Fibroblast of lung (primary cell): ENCODE measurements around the gene RAET1G. TPM values are rescaled to one million over a fixed set of nuclear protein-coding genes. Genes with fewer than 3 reads are reported as not detected.

Experiments used
- DNase-seq, 2 donors: peaks; one replicate each; pipeline versions ENCODE4 v3.0.0 to v3.0.0-alpha.2; 2010; ENCODE audit warnings: low read depth in 2 of 2
- H2AFZ ChIP-seq: 2 replicates; pipeline ENCODE4 v1.5.1; 2012; ENCODE audit warnings: low read length, control low read depth, inconsistent platforms
- H3K27ac ChIP-seq: 2 replicates; pipeline ENCODE4 v1.5.1; 2011; ENCODE audit warnings: low read length, control low read depth; ENCODE audit not compliant: insufficient read depth
- H3K27me3 ChIP-seq: 2 replicates; pipeline ENCODE4 v1.5.1; 2011; ENCODE audit warnings: mild to moderate bottlenecking, low read length; ENCODE audit not compliant: control insufficient read depth, insufficient read depth
- H3K36me3 ChIP-seq: 2 replicates; pipeline ENCODE4 v1.5.1; 2011; ENCODE audit warnings: low read length; ENCODE audit not compliant: control insufficient read depth, insufficient read depth
- H3K4me1 ChIP-seq: 2 replicates; pipeline ENCODE4 v1.5.1; 2011; ENCODE audit warnings: low read length; ENCODE audit not compliant: control insufficient read depth, insufficient read depth; ENCODE audit errors: extremely low read depth
- H3K4me2 ChIP-seq: 2 replicates; pipeline ENCODE4 v1.5.1; 2011; ENCODE audit warnings: low read length, control low read depth; ENCODE audit not compliant: insufficient read depth; ENCODE audit errors: extremely low read depth
- H3K4me3 ChIP-seq, 4 experiments: fragments of 200-600 bp in 1 of 4; sonication (generic) in 1 of 4; replicated peaks in 1 of 4; 2 replicates each; pipeline ENCODE4 v1.5.1; 2011 to 2016; ENCODE audit warnings: low read length in 4 of 4, low read depth in 3 of 4, mild to moderate bottlenecking in 3 of 4, control low read depth in 2 of 4, inconsistent platforms in 1 of 4, mixed read lengths in 1 of 4; ENCODE audit not compliant: insufficient read depth in 1 of 4; ENCODE audit errors: control extremely low read depth in 1 of 4
- H3K79me2 ChIP-seq: 2 replicates; pipeline ENCODE4 v1.5.1; 2012; ENCODE audit warnings: mild to moderate bottlenecking, low read length, inconsistent platforms; ENCODE audit not compliant: control insufficient read depth, insufficient read depth
- H3K9ac ChIP-seq: 2 replicates; pipeline ENCODE4 v1.5.1; 2011; ENCODE audit warnings: mild to moderate bottlenecking, low read length, control low read depth; ENCODE audit not compliant: insufficient read depth
- H3K9me3 ChIP-seq: 2 replicates; pipeline ENCODE4 v1.5.1; 2012; ENCODE audit warnings: low read depth, low read length; ENCODE audit not compliant: control insufficient read depth, insufficient read depth
- H4K20me1 ChIP-seq: 2 replicates; pipeline ENCODE4 v1.5.1; 2011; ENCODE audit warnings: low read length; ENCODE audit not compliant: control insufficient read depth, insufficient read depth; ENCODE audit errors: extremely low read depth
- EZH2 ChIP-seq: IDR thresholded peaks from 2 replicates; pipeline ENCODE4 v1.5.1; 2012; ENCODE audit warnings: low read length, control low read depth, mild to moderate bottlenecking; ENCODE audit errors: missing control alignments
- polyA plus RNA-seq, 2 donors: library from polyadenylated mRNA; depleted of rRNA in 1 of 2; stranded (reverse) in 1 of 2; unstranded in 1 of 2; fragments of >200 nt; gene quantifications; 2 replicates each; pipeline ENCODE4 v1.2.1, GENCODE V29; 2011 to 2012; ENCODE audit warnings: missing spikeins in 1 of 2
- total RNA-seq: library from RNA; depleted of rRNA; stranded (reverse); fragments of >200 nt; gene quantifications from 2 replicates; pipeline ENCODE4 v1.2.1, GENCODE V29; 2014
- TF ChIP-seq, protein P1 (sequence below), 2 donors: IDR thresholded peaks in 1 of 2; conservative IDR thresholded peaks in 1 of 2; 1 replicate in 1 of 2; 2 replicates in 1 of 2; pipeline ENCODE4 v1.5.1; 2011 to 2012; ENCODE audit warnings: low read length in 2 of 2, control low read depth in 1 of 2, inconsistent platforms in 1 of 2, low read depth in 1 of 2, mild to moderate bottlenecking in 1 of 2

Gene RAET1G
- total and polyA plus RNA-seq, 2 donors (not counting 1 experiment from before 2014, with no cell fraction given), result 3.3 to 8.8 TPM

DNA sequence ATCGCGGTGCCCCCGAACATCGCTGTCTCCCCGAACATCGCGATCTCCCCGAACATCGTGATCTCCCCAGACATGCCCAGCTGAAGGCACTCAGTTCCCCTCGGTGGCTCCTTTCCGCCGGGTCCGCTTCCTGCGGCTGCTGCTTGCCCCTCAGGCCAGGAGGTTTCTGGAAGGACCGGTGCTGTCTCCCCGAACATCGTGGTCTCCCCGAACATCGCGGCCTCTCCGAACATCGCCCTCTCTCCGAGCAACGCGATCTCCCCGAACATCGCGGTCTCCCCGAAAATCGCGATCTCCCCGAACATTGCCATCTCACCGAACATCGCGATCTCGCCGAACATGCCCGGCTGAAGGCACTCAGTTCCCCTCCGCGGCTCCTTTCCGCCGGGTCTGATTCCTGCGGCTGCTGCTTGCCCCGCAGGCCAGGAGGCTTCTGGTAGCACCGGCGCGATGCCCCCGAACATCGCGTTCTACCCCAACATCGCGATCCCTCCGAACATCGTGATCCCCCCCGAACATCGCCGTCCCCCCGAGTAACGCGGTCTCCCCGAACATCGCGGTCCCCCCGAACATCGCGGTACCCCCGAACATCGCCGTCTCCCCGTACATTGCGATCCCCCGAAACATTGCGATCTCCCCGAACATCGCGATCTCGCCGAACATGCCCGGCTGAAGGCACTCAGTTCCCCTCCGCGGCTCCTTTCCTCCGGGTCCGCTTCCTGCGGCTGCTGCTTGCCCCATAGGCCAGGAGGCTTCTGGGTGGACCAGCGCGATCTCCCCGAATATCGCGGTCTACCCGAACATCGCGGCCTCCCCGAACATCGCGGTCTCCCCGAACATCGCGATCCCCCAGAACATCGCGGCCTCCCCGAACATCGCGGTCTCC is 41.6 kb upstream of the RAET1G start:
- Histone ChIP-seq H3K4me1 (no peaks in the 10 kb centered on the region), H3K36me3 (no peaks in the 10 kb centered on the region), H3K4me3 (peak overlapping the region; percentile 33 to 57 (median 47)), H2AFZ (peak overlapping the region; percentile 64), H3K4me2 (peak overlapping the region; percentile 76), H4K20me1 (no peaks in the 10 kb centered on the region), H3K79me2 (no peaks in the 10 kb centered on the region), H3K27ac (no peak overlapping the region), H3K27me3 (peaks cover 37% of the 10 kb centered on the region), H3K9ac (peak overlapping the region; percentile 13), H3K9me3 (no peaks in the 10 kb centered on the region)
- TF ChIP-seq, protein P1, sequence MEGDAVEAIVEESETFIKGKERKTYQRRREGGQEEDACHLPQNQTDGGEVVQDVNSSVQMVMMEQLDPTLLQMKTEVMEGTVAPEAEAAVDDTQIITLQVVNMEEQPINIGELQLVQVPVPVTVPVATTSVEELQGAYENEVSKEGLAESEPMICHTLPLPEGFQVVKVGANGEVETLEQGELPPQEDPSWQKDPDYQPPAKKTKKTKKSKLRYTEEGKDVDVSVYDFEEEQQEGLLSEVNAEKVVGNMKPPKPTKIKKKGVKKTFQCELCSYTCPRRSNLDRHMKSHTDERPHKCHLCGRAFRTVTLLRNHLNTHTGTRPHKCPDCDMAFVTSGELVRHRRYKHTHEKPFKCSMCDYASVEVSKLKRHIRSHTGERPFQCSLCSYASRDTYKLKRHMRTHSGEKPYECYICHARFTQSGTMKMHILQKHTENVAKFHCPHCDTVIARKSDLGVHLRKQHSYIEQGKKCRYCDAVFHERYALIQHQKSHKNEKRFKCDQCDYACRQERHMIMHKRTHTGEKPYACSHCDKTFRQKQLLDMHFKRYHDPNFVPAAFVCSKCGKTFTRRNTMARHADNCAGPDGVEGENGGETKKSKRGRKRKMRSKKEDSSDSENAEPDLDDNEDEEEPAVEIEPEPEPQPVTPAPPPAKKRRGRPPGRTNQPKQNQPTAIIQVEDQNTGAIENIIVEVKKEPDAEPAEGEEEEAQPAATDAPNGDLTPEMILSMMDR (conservative IDR thresholded peaks at IDR 0.05 in 1 of 2, IDR thresholded peaks at IDR 0.05 in 1 of 2; ENCODE audit: low read depth in 1 of 2, low read length in 2 of 2), result no peak
- peak; percentile 100 for TF ChIP-seq EZH2
- peak; percentile 23 to 30 for DNase-seq

DNA sequence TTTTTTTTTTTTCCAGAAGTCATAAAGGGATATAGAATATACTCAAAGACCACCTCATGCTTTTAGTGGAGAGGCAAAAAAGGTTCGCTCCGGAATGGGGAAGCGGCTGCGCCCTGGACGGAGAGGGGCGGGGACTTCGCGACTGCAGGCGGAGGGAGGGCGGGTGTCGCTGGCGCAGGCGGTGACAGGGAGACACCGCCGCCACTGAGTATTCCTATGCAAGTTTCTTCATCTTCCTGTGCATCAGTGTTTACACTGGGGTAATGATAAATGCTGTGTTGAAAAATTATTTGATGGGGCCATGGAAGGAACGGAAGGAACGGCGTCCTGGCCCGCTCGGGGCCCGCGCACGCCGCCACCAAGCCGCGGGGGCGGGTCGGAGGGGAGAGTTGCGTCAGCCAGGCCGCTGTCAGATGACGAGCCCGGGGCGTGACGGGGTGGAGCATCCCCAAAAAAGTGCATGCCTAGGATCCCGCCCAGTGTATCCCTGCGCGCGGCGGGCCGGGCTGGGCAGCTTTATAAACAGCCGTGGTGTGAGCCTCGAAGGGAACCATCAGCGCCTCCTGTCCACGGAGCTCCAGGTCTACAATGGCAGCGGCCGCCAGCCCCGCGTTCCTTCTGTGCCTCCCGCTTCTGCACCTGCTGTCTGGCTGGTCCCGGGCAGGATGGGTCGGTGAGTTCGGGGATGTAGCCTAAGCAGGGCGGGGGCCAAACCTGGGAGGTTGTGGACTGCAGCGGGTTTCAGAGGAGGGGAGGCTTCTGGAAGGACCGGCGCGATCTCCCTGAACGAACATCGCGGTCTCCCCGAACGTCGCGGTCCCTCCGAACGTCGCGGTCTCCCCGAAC is 40.8 kb upstream of the RAET1G start, which contains the start of gene ULBP1:
TSS of gene ULBP1 (plus strand) at position 482 of the 846 bp plus-strand sequence. CDS start at position 589, 107 bp downstream.
- Histone ChIP-seq H3K4me1 (no peaks in the 10 kb centered on the region), H3K9me3 (no peaks in the 10 kb centered on the region), H3K27me3 (peaks cover 33% of the 10 kb centered on the region), H3K36me3 (no peaks in the 10 kb centered on the region), H3K9ac (peak within 1 kb of the TSS; percentile 26), H4K20me1 (no peaks in the 10 kb centered on the region), H2AFZ (peak within 1 kb of the TSS; percentile 64), H3K4me2 (peak within 1 kb of the TSS; percentile 76), H3K4me3 (peak within 1 kb of the TSS; percentile 33 to 57 (median 47)), H3K27ac (no peak within 1 kb of the TSS), H3K79me2 (no peaks in the 10 kb centered on the region)
- TF ChIP-seq, protein P1 (conservative IDR thresholded peaks at IDR 0.05 in 1 of 2, IDR thresholded peaks at IDR 0.05 in 1 of 2; ENCODE audit: low read depth in 1 of 2, low read length in 2 of 2), result no peak
- no peak for TF ChIP-seq EZH2
- peak; percentile 79 to 89 for DNase-seq

DNA sequence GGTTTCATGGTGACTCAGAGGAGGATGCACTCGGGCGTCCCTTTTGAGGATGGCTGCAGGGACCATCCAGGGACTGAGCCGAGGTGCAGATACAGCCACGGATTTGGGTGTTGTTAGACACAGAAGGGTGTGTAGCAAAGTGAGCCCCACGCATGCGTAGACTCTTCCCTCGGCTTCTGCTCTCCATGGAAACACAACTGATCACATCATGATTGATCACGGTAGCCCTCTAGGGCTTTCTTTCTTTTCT is 40.2 kb upstream of the RAET1G start:
- Histone ChIP-seq H4K20me1 (no peaks in the 10 kb centered on the region), H3K79me2 (no peaks in the 10 kb centered on the region), H2AFZ (peak overlapping the region; percentile 46), H3K4me3 (peak overlapping the region; percentile 29 to 57 (median 44)), H3K4me2 (peak overlapping the region; percentile 76), H3K9ac (no peak overlapping the region), H3K4me1 (no peaks in the 10 kb centered on the region), H3K27ac (no peak overlapping the region), H3K27me3 (peaks cover 33% of the 10 kb centered on the region), H3K36me3 (no peaks in the 10 kb centered on the region), H3K9me3 (no peaks in the 10 kb centered on the region)
- TF ChIP-seq EZH2, result no peak
- TF ChIP-seq, protein P1 (conservative IDR thresholded peaks at IDR 0.05 in 1 of 2, IDR thresholded peaks at IDR 0.05 in 1 of 2; ENCODE audit: low read depth in 1 of 2, low read length in 2 of 2), result no peak
- peak; percentile 55 to 59 for DNase-seq
